HepG2 (cell line): ENCODE results near the gene ADPRH. TPM values are rescaled to one million over a fixed set of nuclear protein-coding genes. Genes with fewer than 3 reads are reported as not detected.

ENCODE experiments used
- ATAC-seq: fragments of 200-7000 bp; cut with Tn5 transposase; 3 replicates; pipeline ENCODE4 v1.9.1; 2020; ENCODE audit warnings: mild to moderate bottlenecking, moderate library complexity
- BruUV-seq: library from RNA; stranded (reverse); fragments of 400-500 nt; replicated peaks from 2 replicates; lab custom pipeline; 2021; lab: Mats Ljungman, UMichigan
- CTCF ChIA-PET: fragments of 300-600 bp; formaldehyde crosslinking; extraction: SDS; loops from one replicate; lab custom pipeline; 2021; ENCODE audit warnings: low total read pairs, inconsistent platforms, low intra/inter-chr PET ratio; lab: Yijun Ruan, JAX
- POLR2A ChIA-PET: fragments of 350-600 bp; sonication (Branson Sonifier 250); formaldehyde crosslinking; loops from one replicate; lab custom pipeline; 2020; ENCODE audit warnings: antibody characterized with exemption, inconsistent platforms; lab: Yijun Ruan, JAX
- DNase-seq: peaks from one replicate; pipeline ENCODE4 v3.0.0-alpha.2; 2015; ENCODE audit warnings: low spot score
- FAIRE-seq: peaks from 3 replicates; lab custom pipeline; 2011; peaks lifted over from hg19 to GRCh38; lab: Jason Lieb, UNC
- H2AFZ ChIP-seq: one replicate; pipeline ENCODE4 v1.6.1; 2011; ENCODE audit warnings: low read length, inconsistent platforms
- H3K27ac ChIP-seq: fragments of 300-600 bp; 3 replicates; pipeline ENCODE4 v1.8.0; 2011; ENCODE audit warnings: mixed run types, mild to moderate bottlenecking, mixed read lengths, low read length, inconsistent platforms; ENCODE audit not compliant: insufficient read depth; ENCODE audit errors: extremely low read length
- H3K27me3 ChIP-seq, 2 experiments: fragments of 200-600 bp in 1 of 2; 2 replicates in 1 of 2; 3 replicates in 1 of 2; pipeline versions ENCODE4 v1.6.0 to v1.8.0; 2011; ENCODE audit warnings: low read length in 2 of 2, mild to moderate bottlenecking in 2 of 2, moderate library complexity in 2 of 2, inconsistent platforms in 1 of 2; ENCODE audit not compliant: insufficient read depth in 2 of 2, control insufficient read depth in 1 of 2
- H3K36me3 ChIP-seq, 2 experiments: fragments of 200-600 bp in 1 of 2; replicated peaks in 1 of 2; 2 replicates in 1 of 2; 3 replicates in 1 of 2; pipeline versions ENCODE4 v1.5.1 to v1.8.0; 2011; ENCODE audit warnings: low read length in 2 of 2, inconsistent platforms in 1 of 2; ENCODE audit not compliant: insufficient read depth in 2 of 2, control insufficient read depth in 1 of 2
- H3K4me1 ChIP-seq: 2 replicates; pipeline ENCODE4 v1.5.1; 2012; ENCODE audit warnings: low read length, inconsistent platforms; ENCODE audit not compliant: insufficient read depth
- H3K4me2 ChIP-seq: 2 replicates; pipeline ENCODE4 v1.6.0; 2011; ENCODE audit warnings: low read depth, low read length, inconsistent platforms
- H3K4me3 ChIP-seq, 3 experiments: fragments of 200-600 bp in 1 of 3; sonication (generic), shearing (Covaris generic) in 1 of 3; replicated peaks in 1 of 3; 2 replicates each; pipeline ENCODE4 v1.5.1; 2011 to 2016; ENCODE audit warnings: low read length in 3 of 3, inconsistent platforms in 2 of 3, low read depth in 2 of 3, mild to moderate bottlenecking in 2 of 3, control low read depth in 1 of 3, mixed read lengths in 1 of 3; ENCODE audit not compliant: insufficient read depth in 1 of 3
- H3K79me2 ChIP-seq: one replicate; pipeline ENCODE4 v1.6.1; 2011; ENCODE audit warnings: low read length, inconsistent platforms; ENCODE audit not compliant: insufficient read depth
- H3K9ac ChIP-seq: 2 replicates; pipeline ENCODE4 v1.6.0; 2011; ENCODE audit warnings: mild to moderate bottlenecking, low read depth, low read length, inconsistent platforms; ENCODE audit not compliant: insufficient read depth
- H3K9me3 ChIP-seq: 2 replicates; pipeline ENCODE4 v1.5.1; 2012; ENCODE audit warnings: mild to moderate bottlenecking, low read length
- H4K20me1 ChIP-seq: 2 replicates; pipeline ENCODE4 v1.6.0; 2011; ENCODE audit warnings: inconsistent platforms, mild to moderate bottlenecking, low read length, moderate library complexity; ENCODE audit not compliant: insufficient read depth
- CEBPB ChIP-seq: IDR thresholded peaks from 2 replicates; pipeline ENCODE4 v1.6.1; 2011; ENCODE audit warnings: low read depth, low read length, improper control_type of control experiment, borderline replicate concordance
- KAT8 ChIP-seq: IDR thresholded peaks from 2 replicates; pipeline ENCODE4 v1.6.1; 2016; ENCODE audit warnings: missing genetic modification reagents, missing compliant biosample characterization
- KLF15 ChIP-seq: sonication (generic); formaldehyde crosslinking; IDR thresholded peaks from 2 replicates; pipeline ENCODE4 v1.8.1; 2023; ENCODE audit warnings: borderline replicate concordance, mild to moderate bottlenecking, inconsistent platforms, missing genetic modification reagents, mixed read lengths
- NAIF1 ChIP-seq: sonication (generic); formaldehyde crosslinking; IDR thresholded peaks from 2 replicates; pipeline ENCODE4 v1.5.0; 2020; ENCODE audit warnings: mild to moderate bottlenecking, missing genetic modification reagents, borderline replicate concordance
- NR2C2 ChIP-seq: sonication (generic); formaldehyde crosslinking; IDR thresholded peaks from 2 replicates; pipeline ENCODE4 v1.4.0; 2020; ENCODE audit warnings: missing genetic modification reagents, mild to moderate bottlenecking, moderate library complexity, borderline replicate concordance
- SMARCE1 ChIP-seq: fragments of 450-650 bp; IDR thresholded peaks from 2 replicates; pipeline ENCODE4 v1.6.1; 2017; ENCODE audit warnings: borderline replicate concordance
- ZNF879 ChIP-seq: sonication (generic); formaldehyde crosslinking; IDR thresholded peaks from 2 replicates; pipeline ENCODE4 v1.8.1; 2023; ENCODE audit warnings: missing genetic modification reagents
- ZSCAN25 ChIP-seq: sonication (generic); formaldehyde crosslinking; IDR thresholded peaks from 2 replicates; pipeline ENCODE4 v1.8.0; 2022; ENCODE audit warnings: mild to moderate bottlenecking, missing genetic modification reagents
- WGBS: methylation state at CpG from one replicate; pipeline ENCODE4 v1.1.6; 2017; ENCODE audit warnings: low lambda C conversion rate; 5-methylcytosine and 5-hydroxymethylcytosine counted together
- in situ Hi-C: cut with HindIII; loops from 2 replicates; pipeline ENCODE4 v1.10.0; 2017; ENCODE audit warnings: low pct_unique_long_range_greater_than_20kb; ENCODE audit not compliant: extremely low pct_ligation_motif_present
- intact Hi-C: fragments of 100-400 bp; cut with micrococcal nuclease; formaldehyde crosslinking; loops from one replicate; pipeline ENCODE4 v1.10.0; 2022; ENCODE audit not compliant: unreplicated experiment
- polyA plus RNA-seq, 8 experiments: library from polyadenylated mRNA; depleted of rRNA in 3 of 8; stranded (reverse) in 7 of 8; unstranded in 1 of 8; fragments of >200 nt; fragmentation: Illumina TruSeq in 4 of 8; extraction: Trizol in 4 of 8; gene quantifications; 2 replicates each; pipeline versions ENCODE4 v1.2.1 to v1.2.3, GENCODE V29; 2011 to 2016; ENCODE audit warnings: low read depth in 4 of 8, missing spikeins in 1 of 8, mixed read lengths in 1 of 8; ENCODE audit not compliant: insufficient read depth in 1 of 8
- total RNA-seq, 5 experiments: library from RNA; depleted of rRNA; stranded (reverse); fragments of >200 nt; fragmentation: Illumina TruSeq; extraction: Trizol; gene quantifications; 2 replicates each; pipeline ENCODE4 v1.2.3, GENCODE V29; 2016; ENCODE audit warnings: low read depth in 1 of 5
- TF ChIP-seq, protein P1 (sequence below): sonication (generic); formaldehyde crosslinking; IDR thresholded peaks from 2 replicates; pipeline ENCODE4 v1.4.0; 2020; ENCODE audit warnings: missing genetic modification reagents, borderline replicate concordance
- TF ChIP-seq, protein P2 (sequence below): sonication (generic); formaldehyde crosslinking; IDR thresholded peaks from 2 replicates; pipeline ENCODE4 v1.4.0; 2020; ENCODE audit warnings: missing genetic modification reagents

The ADPRH gene
- total and polyA plus RNA-seq, 2 of the 13 experiments (the other 11 are each of a cell fraction or from before 2014, with no cell fraction given) = 0.01 to 0.15 TPM

DNA sequence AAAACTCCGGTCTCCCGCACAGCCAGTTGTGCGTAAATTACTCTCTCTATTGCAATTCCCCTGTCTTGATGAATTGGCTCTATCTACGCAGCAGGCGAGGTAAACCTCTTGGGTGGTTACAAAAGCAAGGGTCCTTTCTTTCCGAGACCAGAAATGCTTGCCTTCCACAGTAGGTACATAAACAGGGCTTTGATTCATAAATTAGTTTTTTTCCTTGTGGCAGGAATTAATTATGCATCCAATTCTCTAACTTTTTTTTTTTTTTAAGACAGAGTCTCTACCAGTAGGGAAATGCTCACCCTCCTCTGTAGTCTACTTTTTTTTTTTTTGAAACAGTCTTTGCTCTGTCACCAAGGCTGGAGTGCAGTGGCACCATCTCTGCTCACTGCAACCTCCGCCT is 36.1 kb upstream of the ADPRH start:
- Histone ChIP-seq H2AFZ (no peak overlapping the region), H4K20me1 (no peaks in the 10 kb centered on the region), H3K4me1 (no peaks in the 10 kb centered on the region), H3K79me2 (no peaks in the 10 kb centered on the region), H3K27ac (no peak overlapping the region), H3K4me2 (no peak overlapping the region), H3K4me3 (no peak overlapping the region), H3K36me3 (no peaks in the 10 kb centered on the region), H3K9me3 (no peaks in the 10 kb centered on the region), H3K9ac (no peak overlapping the region), H3K27me3 (no peaks in the 10 kb centered on the region)
- DNase-seq (no peak), FAIRE-seq (no peak), ATAC-seq (no peak)
- TF ChIP-seq, protein P1, sequence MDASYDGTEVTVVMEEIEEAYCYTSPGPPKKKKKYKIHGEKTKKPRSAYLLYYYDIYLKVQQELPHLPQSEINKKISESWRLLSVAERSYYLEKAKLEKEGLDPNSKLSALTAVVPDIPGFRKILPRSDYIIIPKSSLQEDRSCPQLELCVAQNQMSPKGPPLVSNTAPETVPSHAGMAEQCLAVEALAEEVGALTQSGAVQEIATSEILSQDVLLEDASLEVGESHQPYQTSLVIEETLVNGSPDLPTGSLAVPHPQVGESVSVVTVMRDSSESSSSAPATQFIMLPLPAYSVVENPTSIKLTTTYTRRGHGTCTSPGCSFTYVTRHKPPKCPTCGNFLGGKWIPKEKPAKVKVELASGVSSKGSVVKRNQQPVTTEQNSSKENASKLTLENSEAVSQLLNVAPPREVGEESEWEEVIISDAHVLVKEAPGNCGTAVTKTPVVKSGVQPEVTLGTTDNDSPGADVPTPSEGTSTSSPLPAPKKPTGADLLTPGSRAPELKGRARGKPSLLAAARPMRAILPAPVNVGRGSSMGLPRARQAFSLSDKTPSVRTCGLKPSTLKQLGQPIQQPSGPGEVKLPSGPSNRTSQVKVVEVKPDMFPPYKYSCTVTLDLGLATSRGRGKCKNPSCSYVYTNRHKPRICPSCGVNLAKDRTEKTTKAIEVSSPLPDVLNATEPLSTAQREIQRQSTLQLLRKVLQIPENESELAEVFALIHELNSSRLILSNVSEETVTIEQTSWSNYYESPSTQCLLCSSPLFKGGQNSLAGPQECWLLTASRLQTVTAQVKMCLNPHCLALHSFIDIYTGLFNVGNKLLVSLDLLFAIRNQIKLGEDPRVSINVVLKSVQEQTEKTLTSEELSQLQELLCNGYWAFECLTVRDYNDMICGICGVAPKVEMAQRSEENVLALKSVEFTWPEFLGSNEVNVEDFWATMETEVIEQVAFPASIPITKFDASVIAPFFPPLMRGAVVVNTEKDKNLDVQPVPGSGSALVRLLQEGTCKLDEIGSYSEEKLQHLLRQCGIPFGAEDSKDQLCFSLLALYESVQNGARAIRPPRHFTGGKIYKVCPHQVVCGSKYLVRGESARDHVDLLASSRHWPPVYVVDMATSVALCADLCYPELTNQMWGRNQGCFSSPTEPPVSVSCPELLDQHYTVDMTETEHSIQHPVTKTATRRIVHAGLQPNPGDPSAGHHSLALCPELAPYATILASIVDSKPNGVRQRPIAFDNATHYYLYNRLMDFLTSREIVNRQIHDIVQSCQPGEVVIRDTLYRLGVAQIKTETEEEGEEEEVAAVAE = no peak
- no peak for TF ChIP-seq ZSCAN25 (CRISPR knock-in tag)
- TF ChIP-seq, protein P2, sequence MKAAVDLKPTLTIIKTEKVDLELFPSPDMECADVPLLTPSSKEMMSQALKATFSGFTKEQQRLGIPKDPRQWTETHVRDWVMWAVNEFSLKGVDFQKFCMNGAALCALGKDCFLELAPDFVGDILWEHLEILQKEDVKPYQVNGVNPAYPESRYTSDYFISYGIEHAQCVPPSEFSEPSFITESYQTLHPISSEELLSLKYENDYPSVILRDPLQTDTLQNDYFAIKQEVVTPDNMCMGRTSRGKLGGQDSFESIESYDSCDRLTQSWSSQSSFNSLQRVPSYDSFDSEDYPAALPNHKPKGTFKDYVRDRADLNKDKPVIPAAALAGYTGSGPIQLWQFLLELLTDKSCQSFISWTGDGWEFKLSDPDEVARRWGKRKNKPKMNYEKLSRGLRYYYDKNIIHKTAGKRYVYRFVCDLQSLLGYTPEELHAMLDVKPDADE (CRISPR knock-in tag) = no peak
- no peak for TF ChIP-seq NAIF1
- TF ChIP-seq CEBPB = no peak
- TF ChIP-seq KAT8 (CRISPR knock-in tag) = no peak
- no peak for TF ChIP-seq ZNF879 (CRISPR knock-in tag)
- no peak for TF ChIP-seq KLF15 (CRISPR knock-in tag)
- TF ChIP-seq NR2C2 (CRISPR knock-in tag) = no peak
- TF ChIP-seq SMARCE1 = no peak
- ChIA-PET POLR2A (no interaction called here), CTCF (no interaction called here)
- no TSS peak for BruUV-seq
- intact Hi-C loops = no loop called here
- in situ Hi-C loops = no loop called here
- 61% methylated on average over 7 of the region's 7 CpGs for WGBS
